NCI-H2029 treated with DMSO at 0.1 percent for 48 hours (cell line): ENCODE results near the gene VSNL1.

Experiments
- DNase-seq: peaks from one replicate; lab custom pipeline; 2025; lab: John Stamatoyannopoulos, UW

VSNL1 gene

DNA sequence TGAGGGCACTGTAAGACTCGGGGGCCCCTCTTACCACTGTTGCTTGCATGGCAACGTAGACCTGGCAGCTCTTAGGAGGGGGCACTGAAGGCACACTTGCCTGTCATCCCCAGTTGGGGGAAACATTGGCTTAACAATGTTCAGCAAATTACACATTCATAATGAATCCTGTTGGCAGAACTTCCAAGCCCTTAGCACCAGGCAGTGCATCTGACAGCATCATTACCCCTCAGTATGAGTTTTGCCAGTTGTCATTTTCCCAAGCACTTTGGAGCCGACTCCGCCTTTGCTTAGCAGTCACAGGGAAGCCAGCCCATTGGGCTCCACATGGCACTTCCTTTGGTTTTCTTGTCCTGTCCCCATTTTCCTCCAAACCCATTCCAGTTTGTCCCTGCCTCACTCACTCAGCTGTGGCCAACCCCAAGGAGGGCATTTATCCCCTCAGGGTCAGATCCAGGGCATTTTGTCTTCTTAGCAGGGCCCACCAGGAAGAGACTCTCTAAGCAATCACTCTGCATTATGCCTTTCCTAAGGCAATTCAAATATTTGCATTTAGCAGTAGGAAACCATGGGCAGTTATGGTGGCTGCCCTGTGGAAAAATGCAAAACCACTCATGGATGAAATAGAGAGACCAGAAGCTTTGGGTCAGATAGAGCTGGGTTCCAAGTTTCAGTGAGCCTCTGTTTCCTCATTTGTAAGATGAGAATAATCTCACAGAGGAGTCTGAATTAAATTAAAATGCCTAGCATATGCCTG, 73.9 kb downstream of the VSNL1 start:
- no peak for DNase-seq

DNA sequence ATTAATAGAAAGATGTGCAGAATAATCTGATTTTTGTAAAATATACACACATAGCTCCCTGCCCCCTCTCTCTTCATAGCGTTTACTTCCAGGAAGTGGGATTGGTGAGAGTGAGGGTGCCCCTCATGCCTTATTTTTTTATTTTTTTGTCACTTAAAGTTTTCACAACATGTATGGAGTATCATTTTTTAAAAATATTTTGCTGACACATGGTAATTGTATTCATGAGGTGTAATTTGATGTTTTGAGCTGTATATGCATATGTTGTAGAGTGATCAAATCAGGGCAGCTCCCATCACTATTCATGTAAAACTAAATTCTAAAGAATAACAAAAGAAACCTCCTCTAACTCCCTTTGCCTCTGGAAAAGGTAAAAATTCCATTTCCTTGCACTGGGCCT, 74.7 kb downstream of the VSNL1 start:
- DNase-seq = no peak

- no peak for DNase-seq
Measured at GRCh38 chr2:17615728-17616351, 75.3 kb downstream of the VSNL1 start.

GRCh38 chr2:17616405-17616804, 75.9 kb downstream of the VSNL1 start:
- no peak for DNase-seq

DNA sequence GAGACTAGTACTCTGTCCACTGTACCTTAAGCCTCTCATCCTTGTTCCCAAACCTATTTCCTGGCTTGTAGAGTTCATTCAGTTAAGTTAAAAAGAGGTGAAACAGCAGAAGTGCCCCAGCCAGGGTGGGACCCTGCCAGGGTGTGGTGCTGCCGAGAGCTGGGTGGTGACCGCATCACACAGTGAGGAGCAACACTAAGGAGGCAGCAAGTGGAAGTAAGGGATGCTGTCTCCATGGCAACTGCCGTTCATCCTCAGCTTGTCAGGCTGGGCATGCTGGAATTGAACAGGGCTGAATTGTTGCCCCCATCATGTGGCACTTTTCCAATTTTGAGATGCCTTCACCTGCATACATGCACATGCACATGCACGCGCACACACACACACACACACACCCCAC, 77.0 kb downstream of the VSNL1 start:
- no peak for DNase-seq

DNA sequence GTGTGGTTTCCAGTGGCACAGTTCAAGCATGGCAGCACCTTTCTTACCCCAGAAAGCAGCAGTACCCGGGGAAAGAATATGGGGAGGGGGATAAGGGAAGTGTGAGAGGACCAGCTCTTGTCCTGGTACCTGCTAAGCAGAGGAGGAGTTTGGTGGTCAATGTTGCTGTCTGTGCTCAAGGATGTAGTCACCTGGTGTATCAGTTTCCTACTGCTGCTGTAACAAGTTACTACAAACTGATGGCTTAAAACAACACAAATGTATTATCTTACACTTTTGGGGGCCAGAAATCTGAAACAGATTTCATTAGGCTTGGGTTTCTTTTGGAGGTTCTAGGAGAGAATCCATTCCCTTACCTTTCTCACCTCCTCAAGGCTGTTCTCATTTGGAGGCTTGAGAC, 77.5 kb downstream of the VSNL1 start:
- DNase-seq = no peak

DNA sequence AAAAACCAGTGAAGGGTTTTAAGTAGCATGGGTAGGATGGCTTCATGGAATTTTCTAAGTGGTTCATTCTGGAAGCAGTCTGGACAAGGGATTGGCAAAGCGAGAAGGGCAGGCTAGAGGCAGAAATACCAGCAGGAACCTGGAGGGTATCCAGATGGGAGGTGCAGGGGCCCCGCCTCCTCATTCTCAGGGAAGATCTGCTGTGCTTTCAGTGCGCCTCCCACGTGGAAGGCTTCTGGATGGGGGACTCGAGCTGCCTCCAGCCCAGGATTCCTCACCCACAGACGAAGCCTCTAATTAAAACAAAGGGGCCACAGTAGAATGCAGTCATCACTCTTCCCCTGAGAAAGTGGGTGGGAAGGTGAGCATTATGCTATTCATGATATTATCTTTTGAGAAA, 79.8 kb downstream of the VSNL1 start:
- no peak for DNase-seq

- DNase-seq = no peak
Measured at GRCh38 chr2:17620841-17621240, 80.3 kb downstream of the VSNL1 start.

GRCh38 chr2:17621781-17622180, 81.3 kb downstream of the VSNL1 start:
- no peak for DNase-seq

GRCh38 chr2:17625446-17625845, 85.0 kb downstream of the VSNL1 start:
- no peak for DNase-seq

DNA sequence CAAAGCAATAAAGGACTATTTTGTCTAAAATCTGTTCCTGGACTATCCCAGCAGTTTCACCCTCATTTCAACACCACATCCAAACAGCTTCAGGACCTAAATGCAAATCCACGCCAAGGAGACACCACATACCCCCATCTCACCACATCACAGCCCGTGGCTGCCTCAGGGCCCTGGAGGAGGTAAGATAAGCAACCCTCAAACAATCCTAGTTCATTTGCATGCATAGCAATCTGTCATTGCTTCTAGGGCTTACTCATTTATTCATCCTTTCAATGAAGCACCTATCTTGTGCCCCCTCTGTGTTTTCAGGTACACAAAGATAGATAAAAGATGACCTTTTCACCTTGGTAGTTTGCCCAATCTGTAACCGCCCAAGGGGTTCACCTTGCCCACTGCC, 86.5 kb downstream of the VSNL1 start:
- DNase-seq = no peak

GRCh38 chr2:17627434-17627833, 86.9 kb downstream of the VSNL1 start:
- no peak for DNase-seq

DNA sequence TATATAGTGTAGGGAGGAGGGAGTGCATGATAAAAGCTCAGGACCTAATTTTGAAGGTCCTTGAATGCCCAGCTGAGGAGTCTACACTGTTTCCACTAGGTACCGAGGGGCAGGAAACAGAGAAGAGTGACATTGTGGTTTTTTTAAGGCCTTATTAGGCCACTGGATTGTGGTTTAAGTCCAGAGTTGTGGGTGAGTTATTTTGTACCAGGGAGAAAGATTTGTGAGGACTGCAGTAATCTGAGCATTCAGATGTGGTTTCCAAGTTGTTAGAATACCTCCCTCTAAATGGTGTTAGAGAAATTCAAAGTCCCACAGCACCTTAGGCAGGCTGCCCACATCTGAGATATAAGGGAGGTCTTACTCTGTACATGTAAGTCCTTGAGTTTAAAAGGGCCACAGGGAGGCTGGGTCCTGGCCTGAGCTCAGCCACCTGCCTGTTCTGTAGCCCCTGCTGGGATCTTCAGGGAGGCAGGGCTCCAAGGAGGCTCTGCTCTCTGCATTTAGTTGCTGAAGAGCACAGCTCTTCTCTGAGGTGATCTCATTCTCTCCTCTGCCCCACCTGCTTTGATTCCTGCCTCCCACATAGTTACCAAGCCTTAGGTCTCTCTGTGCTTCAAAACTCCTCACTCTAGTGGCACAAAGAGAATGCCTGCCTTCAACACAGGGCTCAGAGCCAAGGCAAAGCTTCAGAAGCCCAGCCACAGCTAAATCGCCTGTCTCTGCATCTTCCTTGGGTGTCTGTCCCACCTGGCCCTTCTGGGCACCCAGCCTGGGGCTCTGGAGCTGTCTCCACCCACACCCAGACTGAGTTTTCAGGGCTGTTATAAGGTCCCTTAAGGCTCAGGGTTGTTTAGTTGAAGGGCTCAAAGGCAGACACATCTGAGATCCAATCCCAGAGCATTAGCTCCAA, 88.1 kb downstream of the VSNL1 start:
- DNase-seq = no peak

DNA sequence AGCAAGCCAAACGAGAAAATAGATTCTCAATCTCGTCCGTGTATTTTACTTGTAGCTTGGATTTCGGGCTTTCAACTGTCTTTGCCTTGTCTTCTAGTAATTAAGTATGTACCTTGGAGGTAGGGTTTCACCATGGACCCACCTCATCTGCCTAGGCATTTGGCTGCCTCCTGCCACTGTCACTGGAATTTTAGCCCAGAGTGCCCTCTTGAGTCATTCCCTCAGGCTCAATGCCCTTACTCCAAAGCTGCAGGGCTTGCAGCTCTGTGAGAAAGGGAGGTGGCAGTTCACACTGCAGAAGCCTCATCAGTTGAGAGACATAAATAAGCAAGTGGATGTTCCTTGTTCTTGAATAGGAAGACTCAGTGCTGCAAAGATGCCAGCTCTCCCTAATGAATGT, 89.6 kb downstream of the VSNL1 start:
- DNase-seq = no peak

DNA sequence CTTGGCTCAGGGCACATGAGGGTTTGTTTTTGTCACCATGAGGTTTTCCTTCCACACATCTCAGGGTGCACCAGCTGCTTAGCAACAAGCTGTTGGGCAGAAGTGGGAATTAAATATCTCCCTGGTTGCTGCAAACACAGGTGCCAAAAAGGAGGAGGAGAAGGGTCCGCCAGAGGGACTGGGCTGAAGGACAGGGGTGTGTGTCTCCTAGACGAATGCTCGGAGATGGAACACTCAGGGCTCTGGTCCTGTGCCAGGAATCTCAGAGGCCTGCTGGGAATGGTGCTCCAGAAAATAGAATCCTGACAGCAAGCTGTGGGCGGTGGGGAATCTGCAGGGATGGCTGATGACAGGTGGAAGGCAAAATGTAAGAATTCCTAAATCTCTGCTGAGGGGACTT, 94.5 kb downstream of the VSNL1 start:
- DNase-seq = no peak

GRCh38 chr2:17636257-17636656, 95.8 kb downstream of the VSNL1 start:
- no peak for DNase-seq

- no peak for DNase-seq
Measured at GRCh38 chr2:17637131-17637906, 96.8 kb downstream of the VSNL1 start.

DNA sequence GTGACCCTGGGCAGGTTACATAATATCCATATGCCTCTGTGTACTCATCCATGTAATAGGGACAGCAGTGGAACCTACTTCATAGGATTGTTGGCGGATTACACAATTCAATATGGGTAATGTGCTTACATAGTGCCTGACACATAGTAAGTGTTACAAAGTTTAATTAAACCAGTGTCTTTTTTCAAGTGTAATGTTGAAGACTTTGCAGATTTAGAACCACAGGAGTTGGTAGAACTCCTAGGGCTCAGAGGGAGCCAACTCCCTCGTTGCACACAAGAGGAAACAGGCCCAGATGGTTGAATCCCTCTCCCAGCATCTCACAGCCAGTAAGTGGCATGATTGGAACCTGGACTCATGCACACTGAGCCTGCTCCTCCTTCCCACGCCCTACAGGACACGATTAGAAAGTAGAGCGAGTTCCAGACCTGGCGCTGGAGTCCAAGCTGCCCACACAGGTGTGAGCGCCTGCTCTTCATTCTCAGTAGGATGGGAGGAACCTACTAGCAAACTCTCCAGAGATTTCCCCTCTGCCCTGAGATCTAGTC, 97.8 kb downstream of the VSNL1 start:
- DNase-seq = no peak

- no peak for DNase-seq
Measured at GRCh38 chr2:17640406-17640805, 99.9 kb downstream of the VSNL1 start.

- no peak for DNase-seq
Measured at GRCh38 chr2:17643031-17643615, 102.6 kb downstream of the VSNL1 start.

GRCh38 chr2:17644997-17645720, 104.7 kb downstream of the VSNL1 start:
- DNase-seq = no peak
